Stimulated activated CD8-positive, alpha-beta memory T cell treated with anti-CD3 and anti-CD28 coated beads, Interleukin-12 subunit alpha, Interleukin-12 subunit beta, amount 100 ng/mL, for 1 hour (primary cell): ENCODE data around the gene KIRREL3.

Experiments used
- DNase-seq: peaks from one replicate; pipeline ENCODE4 v3.0.0-alpha.2; 2020; ENCODE audit warnings: low read depth

KIRREL3 gene

DNA sequence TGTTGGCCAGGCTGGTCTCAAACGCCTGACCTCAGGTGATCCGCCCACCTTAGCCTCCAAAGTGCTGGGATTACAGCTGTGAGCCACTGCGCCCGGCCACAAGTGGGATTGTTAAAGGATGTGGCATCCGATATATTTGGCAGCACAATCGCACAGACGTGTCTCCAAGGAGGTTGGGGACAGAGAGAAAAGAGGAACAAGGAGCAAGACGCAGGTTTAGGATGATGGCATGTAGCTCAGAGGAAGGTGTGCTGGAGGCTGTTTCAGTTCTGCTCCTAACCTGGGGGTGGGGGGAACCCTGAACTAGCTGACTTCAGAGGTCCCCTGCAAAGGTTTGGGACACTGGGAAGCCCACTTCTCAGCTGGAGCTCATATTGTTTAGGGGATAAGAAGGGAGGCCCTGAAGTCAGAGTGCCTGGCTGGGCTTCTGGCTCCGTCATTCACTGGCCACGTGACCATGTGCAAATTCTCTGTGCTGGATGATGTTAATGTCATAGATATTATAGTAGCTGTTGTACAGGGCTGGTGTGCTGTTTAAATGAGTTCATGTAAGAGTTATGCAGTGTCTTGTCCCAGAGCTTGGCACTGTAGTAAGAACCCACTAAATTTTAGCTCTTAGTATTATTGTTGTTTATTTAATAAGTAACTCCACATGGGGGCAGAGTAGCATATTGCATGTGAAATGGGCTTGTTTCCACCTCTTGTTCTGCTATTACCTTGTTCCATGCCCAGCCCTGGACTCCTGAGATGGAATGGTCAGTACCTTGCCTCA, 515.4 kb downstream of the KIRREL3 start:
- DNase-seq, result no peak

DNA sequence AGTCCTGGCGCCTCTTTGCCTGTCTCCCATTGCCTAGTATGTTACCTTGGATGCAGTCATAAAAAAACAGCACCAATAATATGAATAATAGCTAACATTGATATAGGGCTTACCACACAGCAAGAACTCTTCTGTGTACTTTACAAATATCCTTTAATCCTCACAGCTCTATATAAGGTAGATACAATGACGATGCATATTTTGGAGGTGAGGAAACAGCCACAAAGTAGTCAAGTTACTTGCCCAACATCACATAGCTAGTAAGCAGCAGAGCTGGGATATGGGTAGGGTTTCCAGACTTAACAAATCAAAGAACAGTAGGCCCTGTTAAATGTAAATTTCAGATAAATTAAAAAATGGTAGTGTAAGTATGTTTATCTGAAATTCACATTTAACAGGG, 516.3 kb downstream of the KIRREL3 start:
- DNase-seq, result no peak

- no peak for DNase-seq
Observed at GRCh38 chr11:126483621-126484195, 516.9 kb downstream of the KIRREL3 start.

- DNase-seq, result no peak
Observed at GRCh38 chr11:126482586-126483108, 517.9 kb downstream of the KIRREL3 start.

DNA sequence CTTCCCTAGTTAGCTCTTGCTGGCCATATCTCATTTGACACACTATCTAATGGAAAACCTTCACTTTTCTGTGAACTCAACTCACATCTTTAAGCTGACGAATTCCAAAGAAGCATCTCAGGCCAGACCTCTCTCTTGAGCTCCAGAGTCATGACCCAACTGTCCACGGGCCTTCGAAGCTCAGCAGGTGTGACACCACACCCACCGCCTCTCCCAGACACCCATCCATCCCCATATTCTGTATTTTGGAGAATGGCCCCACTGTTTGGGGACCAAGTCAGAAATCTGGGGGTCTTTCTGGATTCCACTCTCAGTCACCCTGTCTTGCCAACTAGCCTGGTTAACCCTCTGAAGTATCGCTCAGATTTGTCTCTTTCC, 519.3 kb downstream of the KIRREL3 start:
- no peak for DNase-seq

DNA sequence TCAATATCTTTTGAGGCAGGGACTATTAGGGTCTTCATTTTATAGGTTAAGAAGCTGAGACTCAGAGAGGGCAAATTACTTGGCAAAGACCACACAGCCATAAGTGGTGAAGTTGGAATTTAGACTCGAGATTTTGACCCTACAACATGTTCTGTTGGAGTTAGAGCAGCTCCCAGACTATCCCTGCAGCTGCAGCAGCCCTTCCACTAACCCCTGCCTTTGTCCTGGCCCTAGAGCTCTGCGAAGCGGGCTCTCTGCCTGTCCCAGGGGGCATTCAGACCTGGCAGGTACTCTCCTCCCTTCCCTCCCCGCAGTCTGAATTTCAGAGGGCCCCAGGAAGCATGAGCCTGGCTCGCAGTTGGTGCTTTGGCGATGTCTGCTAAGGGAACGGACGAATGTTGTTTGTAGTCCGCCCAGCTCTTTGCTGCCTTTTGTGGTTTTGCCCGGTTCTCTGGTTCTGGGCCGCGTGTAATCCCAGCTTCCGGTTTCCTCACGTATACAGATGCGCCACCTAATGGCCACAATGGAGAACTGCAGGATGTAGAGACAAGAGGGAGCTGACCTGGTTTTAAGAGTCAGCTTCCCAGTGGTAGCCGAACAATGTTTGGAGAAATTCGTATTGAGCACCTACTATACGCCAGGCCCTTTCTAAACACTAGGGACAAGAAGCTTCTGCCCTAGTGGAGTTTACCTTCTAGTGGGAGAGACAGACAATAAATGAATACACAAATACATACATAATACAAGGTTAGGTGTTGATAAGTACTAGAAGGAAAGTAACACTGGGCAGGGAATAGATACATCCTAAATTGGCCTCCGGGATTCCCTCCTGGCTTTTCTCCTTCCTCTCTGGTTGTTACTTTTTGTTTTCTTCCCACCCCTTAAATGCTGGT, 519.9 kb downstream of the KIRREL3 start:
- peak; percentile 42 for DNase-seq

- DNase-seq, result no peak
Observed at GRCh38 chr11:126480015-126480409, 520.6 kb downstream of the KIRREL3 start.

- no peak for DNase-seq
Observed at GRCh38 chr11:126479178-126479930, 521.2 kb downstream of the KIRREL3 start.

DNA sequence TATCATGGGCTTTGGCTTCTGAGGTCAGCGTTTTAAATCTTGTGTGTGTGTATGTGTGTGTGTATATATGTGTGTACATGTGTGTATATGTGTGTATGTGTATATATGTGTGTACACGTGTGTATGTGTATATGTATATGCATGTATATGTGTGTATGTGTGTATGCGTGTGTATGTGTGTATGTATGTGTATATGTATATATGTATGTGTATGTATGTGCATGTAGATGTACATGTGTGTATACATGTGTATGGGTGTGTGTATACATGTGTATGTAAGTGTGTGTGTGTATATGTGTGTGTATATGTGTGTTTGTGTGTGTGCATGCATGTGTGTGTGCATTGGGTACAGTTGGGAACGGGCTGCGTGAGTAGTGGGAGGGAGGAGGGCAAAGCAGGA, 522.1 kb downstream of the KIRREL3 start:
- DNase-seq, result no peak

DNA sequence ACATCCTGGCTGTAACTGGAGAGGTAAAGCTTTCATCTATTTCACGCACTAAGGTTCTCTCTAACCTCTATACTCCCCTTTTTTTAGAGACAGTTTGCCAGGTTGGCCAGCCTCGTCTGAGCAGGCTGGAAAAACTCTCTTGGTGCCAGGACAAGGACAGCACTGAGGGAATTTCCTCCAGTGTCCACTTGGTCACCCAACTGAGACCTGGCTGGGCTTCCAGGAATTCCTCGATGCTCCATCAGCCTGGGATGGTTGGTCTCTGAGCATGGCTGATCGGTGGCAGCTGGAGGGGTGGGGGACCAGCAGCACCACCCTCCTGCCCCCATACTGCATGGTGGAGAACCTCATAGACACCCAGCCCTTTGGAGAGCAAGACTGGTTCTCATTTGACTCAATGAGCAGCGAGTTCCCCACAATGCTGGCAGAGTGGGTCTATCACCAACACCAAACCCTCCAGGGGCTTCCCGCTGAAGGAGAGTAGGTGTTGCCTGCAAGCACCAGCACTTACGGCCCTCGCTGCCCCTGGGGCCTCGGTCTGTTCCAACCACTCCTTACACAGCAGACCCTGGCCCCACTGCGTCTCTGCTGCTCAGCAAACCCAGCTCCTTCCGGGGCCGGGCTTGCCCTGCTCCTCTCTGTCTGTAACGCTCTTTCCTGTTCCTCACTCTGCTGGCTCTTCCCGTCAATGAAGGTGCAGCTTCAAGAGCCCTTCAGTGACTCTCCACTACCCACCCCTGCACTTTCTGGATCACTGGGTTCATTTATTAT, 522.9 kb downstream of the KIRREL3 start:
- no peak for DNase-seq

DNA sequence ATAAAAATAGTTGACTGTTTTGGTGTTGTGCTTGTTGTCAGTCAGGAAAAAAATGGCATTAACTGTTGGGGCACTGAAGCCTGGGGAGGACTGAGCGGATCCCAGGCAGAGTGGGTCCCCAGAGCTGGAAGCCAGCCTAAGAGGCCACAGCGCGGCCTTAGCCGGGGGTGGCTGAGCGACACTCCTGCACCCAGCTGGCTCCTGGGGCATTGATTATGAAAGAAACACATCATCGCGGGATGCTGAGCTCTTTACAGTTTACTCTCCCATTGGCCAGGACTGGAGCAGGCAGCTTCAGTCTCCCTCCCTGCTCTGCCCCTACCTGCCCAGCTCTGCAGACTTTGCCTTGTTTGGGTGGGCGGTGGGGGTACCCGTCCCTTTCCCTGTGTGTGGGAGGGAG, 523.6 kb downstream of the KIRREL3 start:
- no peak for DNase-seq

DNA sequence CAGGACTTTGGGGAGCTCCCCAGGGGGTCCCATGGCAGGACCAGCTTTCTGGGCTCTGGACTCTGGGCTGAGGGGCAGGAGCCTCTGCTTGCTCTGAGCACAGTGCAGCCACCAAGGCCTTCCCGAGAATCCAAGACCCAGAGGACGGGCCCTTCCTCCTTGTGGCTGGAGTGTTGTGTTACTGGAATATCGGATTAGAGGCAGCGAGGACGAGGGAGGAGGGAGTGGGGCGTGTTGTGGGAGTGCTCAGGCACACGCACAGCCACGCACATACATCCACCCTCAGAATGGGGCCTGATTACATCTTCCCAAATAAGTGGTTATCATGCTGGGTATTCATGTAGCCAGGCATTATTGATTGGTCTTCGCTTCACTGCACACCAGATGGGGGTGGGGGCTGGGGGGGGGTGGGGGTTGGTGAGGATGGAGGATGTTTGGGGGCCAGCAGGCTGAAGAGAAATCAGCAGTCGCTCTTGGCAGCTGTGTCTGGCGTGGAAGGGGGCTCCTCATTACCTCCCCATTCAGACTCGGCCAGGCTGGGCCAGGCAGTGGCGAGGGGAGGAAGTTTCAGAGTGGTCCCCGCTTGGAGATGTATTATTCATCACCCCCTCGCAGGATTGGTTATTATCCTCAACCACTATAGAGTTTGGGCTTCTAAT, 524.2 kb downstream of the KIRREL3 start:
- DNase-seq, result no peak

DNA sequence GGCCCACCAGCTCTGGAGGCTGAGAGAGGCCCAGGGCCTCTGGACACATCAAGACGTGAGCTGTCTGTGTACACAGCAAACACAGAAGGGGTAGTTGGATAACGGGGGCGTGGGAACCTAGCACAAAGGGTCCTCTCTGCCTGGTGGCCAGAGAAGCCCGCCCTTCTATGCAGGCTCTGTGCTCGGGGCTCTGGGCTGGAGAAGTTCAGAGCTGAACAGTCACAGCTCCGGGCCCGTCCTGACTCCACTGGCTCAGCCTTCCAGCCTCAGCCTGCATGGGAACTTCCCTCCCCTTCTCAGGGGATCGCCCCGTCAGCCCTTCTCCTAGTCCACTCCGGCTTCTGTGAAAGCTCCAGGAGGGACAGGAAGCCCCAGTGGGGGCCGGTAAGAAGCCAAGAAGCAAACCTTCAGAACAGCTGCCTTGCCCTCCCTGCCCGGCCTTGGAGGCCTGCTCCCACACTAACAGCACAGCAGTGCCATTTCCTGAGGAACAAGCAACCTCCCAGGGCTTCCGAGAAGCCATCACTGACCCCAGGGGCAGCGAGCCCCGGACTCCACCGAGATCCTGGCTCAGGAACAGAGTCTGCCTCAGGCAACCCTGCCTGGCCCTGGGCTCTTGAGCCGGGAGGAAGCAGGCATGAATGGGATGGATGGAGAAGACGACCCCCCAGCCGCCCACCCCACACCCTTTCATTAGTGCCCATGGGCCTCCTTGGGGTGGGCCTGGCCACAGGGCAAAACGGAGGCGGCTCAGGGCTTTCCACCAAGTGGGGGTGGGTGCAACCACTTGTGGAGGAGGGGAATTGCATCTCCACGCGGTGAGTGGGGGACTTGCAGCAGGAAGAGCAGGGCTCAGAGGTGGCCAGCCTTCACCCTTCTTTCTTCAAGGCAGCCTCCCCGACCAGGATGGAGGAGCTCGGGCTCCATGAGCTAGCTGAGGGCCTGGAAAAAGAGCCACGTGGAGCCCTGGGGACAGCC, 525.3 kb downstream of the KIRREL3 start:
- no peak for DNase-seq

- no peak for DNase-seq
Observed at GRCh38 chr11:126474220-126474619, 526.4 kb downstream of the KIRREL3 start.

- no peak for DNase-seq
Observed at GRCh38 chr11:126473269-126473668, 527.3 kb downstream of the KIRREL3 start.

- no peak for DNase-seq
Observed at GRCh38 chr11:126469311-126469710, 531.3 kb downstream of the KIRREL3 start.

GRCh38 chr11:126468102-126468521, 532.5 kb downstream of the KIRREL3 start:
- DNase-seq, result no peak

DNA sequence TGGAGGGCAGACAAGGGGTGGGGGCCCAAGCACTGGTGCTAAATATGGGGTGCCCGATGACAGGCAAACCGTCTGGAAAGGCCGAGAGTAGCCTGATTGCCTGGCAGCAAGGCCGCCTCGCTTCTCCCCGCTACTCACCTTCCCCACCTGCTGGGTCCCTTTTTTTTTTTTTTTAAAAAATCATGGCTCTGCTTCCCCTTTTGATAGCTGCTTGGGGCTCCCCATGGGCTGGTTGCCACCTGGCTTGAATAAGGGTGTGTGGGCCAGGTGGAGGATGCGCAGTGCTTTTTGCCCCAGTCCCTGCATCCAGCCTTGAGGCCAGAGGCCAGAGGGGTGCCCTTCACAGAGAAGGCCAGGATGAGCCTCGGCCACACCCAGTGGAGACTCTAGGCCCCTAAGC, 533.1 kb downstream of the KIRREL3 start:
- DNase-seq, result no peak

GRCh38 chr11:126467046-126467370, 533.6 kb downstream of the KIRREL3 start:
- DNase-seq, result no peak
